ENCODE measurements around the gene BCKDHA.
"Not testable (repeated sequence)": the region's sequence is repeated elsewhere in the genome, so short reads cannot be mapped to it uniquely, and the experiment has no call there.

The BCKDHA gene

DNA sequence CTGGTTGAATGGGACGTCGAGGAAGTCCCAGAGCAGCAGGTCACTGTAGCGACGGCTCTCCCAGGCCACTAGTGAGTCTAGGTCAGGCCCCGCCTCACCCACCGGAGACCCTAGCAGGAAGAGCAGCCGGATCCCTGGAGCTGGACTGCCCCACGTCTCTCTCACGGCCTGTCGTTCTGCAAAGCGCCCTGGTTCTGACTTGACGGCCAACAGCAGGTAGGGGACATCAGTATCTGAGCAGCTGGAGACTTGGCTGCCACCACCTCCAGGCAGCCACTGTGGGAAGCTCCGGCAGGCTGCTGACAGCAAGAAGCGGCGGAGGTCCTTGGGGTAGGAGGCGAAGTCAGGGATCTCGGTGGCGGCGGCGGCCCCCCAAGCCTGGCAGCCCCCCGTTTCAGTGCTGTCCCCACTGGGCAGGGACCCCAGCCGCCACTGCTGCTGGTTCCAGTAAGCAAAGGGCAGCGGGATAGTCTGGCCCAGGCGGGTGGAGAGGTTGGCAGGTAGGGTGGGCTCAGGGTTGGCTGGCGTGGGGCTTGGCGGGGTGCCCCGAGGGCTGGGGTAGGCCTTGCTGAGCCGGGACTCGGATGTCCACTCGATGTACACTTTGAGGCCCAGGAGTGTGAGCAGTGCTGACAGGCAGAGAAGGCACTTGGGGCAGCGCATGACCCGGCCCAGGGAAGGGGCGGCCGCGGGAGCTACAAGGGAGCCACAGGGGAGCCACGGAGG is 28.7 kb downstream of the BCKDHA start:
- no peak for DNase-seq (ENCODE audit: low read depth)

DNA sequence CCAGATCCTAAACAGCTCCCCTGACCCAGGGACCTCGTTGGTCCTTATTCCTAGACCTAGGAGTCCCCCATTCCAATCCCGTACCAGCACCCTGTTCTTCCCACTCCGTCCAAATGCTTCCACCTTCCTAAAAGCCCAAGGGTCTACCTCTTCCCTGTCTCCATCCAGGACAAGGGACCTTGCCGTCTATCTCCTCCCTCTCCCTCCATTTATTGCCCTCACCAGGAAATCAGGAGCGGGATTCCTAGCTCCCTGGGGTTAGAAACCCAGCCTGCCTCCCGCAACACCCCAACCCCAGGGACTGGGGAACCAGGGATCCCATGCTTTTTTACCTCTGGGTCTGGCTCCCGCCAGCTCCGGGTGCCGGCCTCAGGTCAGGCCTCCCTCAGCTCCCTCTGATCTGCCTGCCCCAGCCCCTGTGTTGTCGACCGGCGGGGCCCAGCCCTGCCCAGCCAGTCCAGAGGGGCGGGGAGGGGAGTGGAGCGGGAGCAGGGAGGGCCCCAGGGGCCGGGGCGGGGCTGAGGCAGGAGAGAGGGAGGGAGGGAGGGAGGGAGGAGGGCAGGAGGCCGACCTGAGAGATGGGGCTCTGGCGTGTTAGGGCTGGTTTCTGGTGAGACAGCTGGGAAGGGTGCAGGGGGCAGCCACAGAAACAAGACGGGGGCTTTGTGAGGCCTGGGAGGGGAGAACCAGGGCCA is 29.5 kb downstream of the BCKDHA start, which contains the start of gene B3GNT8:
Gene B3GNT8 (minus strand): TSS at position 423 of the 695 bp plus-strand sequence. CDS start 596 bp downstream, outside the sequence.
- DNase-seq (ENCODE audit: low read depth) = no peak

DNA sequence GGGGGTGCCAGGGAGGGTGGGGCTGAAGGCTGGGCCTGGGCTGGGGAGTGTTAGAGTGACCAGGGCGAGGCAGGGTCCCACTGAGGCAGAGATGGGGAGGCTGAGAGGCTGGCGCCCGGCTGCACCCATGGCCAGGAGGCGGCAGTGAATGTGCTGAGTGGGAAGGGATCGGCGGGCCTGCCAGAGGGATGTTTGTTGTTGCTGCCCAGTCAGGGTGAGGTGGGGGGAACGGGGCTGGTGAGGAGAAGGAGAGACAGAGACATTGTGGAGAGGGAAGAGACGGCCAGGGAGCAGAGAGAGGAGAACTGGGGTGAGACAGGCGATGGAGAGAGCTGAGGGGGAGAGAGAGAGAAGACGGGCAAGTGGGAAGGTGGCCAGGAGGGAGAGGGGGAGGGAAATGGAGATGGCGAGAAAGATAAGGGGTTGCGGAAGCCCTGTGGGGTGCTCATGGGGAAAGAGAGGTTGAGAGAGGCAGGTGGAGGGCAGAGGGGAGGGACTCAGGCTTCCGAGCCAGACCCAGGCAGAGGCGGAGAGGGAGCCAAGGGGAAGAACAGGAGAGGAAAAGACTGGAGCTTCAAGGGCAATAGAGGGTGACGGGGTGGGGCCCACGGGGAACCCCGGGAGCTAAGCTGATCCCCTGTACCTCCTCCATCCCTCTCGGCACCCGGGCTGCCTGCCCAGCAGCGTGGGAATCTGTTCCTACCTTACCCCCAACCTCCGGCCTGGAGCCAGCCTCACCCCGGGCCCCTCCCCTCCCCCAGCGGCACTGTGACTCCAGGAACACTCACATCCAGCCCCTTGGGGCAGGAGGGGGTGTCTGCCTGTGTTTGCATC is 30.2 kb downstream of the BCKDHA start:
- DNase-seq (ENCODE audit: low read depth) = no peak

DNA sequence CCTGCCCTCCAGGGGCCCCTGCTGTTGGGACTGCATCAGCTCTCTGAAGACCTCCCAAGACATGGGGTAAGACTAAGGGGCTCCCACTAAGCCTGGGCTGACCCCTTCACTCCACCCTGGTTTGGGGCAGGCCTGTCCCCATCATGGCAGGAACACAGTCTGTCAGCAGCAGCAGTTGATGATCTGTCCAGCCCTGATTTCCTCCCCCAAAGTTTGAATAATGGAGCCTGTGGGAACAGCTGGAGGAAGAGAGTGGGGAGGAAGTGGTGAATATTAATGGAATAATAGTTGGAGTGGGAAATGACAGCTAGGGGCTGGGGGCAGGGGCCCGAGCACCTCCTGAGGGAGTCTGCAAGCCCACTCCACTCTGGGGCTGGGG is 30.9 kb downstream of the BCKDHA start:
- DNase-seq (ENCODE audit: low read depth) = no peak

DNA sequence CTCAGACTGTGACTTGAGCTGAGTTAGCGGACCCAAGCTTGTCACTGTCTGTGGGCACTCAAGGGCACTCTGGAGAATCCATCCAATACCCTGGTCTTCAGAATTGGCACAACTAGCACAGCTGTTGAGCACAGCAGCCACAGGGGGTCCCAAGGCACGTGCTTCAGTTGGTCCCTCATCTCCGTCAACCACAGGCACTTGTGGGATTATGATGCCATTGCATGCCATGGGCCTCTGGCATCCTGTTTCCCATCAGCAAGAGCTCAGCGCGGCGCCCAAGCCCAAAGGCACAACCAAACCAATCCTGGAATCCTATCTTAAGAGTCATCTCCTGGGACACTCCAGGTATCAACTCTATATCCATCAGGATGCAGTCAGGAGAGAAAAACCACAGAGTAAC is 33.3 kb downstream of the BCKDHA start:
- no peak for DNase-seq (ENCODE audit: low read depth)

DNA sequence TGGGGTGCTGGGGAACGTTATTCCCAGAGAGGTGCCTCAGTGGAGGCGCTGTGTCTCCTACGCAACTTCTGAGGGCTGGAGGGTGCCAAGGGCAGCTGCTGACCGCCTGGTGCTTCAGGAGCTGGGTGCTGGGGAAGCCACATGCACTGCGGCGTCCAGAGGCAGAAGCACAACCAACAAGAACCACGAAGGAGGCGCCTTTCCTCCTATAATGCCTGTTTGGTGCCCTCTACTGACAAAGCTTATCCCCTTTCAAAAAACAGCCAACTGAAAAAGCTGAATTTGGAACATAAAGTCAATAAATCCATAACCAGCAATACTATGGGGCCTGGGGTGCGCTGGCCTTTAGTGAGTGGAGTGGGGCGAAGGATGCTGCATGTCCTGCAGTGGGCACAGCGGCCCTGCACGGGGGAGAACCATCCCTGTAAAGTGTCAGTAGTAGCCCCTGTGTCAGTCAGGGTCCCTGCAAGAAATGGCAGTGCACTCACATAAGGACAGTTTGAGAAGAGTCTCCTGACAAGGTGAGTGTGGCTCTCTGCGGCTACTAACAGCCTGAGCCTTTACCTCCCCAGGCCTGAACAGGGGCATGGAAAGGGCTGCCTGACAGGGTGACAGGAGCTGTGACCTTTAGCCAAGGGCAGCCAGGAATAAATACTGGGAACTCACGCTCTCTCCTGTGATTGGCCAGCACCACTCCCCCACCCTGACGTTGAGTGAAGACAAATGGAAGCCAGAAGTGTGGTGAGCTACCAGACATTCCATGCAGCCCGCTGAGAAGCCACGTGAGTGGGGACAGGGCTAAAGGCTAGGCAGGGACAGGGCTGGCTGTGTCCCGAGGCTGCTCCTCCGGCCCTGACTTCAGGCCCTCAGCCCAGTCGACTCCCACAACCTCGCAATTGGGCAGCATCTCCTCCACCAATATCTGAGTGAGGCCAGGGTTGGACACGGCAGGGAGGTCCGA is 34.1 kb downstream of the BCKDHA start:
- no peak for DNase-seq (ENCODE audit: low read depth)

DNA sequence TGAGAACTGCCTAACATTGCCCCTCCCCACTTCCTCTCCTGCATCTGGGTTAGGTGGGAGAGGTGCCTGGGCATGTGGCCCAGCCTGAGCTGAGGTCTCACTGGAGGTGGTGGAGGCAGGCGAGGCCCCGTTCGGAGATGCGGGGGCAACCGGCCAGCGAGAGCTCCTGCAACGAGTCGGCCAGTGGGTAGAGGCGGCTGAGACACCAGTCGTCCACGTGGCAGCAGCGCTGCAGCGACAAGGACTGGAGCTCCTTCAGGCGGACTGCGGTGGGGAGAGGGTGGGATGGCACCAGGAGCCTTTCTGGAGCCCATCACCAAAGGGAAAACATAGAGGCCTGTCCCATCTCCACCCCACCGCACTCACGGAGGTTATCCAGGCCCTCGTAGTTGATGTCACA is 35.6 kb downstream of the BCKDHA start:
- DNase-seq (ENCODE audit: low read depth) = no peak

DNA sequence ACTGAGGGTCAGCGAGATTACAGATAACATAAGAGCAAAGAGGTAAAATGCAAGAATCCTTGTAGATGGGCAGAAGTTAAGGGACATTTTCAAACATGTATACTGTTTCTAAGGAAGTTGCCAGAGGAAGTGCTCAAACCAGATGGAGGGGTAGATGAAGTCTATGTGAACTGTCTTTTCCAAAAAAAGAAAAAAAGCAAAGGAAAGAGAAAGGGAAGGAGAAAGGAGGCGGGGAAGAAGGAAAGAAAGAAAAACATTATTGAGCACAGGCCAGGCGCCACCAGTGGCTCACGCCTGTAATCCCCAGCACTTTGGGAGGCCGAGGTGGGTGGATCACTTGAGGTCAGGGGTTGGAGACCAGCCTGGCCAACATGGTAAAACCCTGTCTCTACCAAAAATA is 36.8 kb downstream of the BCKDHA start:
- no peak for DNase-seq (ENCODE audit: low read depth)

DNA sequence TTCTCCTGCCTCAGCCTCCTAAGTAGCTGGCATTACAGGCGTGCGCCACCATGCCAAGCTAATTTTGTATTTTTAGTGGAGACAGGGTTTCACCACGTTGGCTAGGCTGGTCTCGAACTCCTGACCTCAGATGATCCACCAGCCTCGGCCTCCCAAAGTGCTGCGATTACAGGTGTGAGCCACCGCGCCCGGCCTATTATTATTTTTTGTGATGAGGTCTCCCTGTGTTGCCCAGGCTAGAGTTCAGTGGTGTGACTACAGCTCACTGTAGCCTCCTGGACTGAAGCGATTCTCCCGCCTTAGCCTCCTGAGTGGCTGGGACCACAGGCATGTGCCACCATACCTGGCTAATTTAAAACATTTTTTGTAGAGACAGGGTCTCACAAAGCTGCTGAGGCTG is 37.8 kb downstream of the BCKDHA start:
- not testable (repeated sequence) for DNase-seq (ENCODE audit: low read depth)

DNA sequence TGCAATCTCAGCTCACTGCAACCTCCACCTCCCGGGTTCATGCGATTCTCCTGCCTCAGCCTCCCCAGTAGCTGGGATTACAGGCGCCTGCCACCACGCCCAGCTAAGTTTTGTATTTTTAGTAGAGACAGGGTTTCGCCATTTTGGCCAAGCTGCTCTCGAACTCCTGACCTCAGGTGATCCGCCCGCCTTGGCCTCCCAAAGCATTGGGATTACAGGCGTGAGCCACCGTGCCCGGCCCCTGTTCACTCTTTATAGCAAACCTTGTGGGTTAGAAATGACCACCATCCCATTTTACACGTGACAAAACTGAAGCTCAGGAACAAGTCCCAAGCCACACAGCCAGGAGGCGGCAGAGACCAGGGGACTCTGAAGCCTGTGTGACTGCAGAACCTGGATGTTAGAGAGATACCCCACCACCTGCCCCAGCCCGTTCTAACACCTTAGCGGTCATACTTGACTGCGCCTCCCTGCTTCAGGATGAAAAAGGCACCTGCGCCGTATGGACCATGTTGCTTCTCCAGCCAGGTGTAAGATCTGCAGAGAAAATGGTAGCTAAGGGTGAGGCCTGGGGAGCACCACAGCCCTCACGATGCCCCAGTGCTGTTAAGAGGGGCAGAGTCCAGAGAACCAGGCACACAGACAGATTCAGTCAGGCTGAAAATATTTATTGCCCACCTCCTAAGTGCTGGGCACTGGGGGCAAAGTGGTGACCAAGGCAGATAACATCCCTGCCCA is 38.5 kb downstream of the BCKDHA start:
- DNase-seq (ENCODE audit: low read depth) = no peak

DNA sequence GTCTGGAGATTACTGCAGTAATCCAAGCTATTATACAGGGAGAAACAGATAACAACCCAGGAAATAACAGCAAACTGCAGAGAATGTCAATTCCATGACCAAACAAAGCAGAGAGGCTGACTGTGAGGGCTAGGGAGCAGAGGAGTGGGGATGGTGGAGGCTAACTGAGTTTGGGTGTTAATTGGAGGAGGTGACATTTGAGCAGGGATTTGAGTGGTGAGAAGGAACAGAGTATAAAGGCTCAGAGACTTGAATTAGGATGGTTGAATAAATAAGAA is 39.0 kb downstream of the BCKDHA start:
- DNase-seq (ENCODE audit: low read depth) = no peak

DNA sequence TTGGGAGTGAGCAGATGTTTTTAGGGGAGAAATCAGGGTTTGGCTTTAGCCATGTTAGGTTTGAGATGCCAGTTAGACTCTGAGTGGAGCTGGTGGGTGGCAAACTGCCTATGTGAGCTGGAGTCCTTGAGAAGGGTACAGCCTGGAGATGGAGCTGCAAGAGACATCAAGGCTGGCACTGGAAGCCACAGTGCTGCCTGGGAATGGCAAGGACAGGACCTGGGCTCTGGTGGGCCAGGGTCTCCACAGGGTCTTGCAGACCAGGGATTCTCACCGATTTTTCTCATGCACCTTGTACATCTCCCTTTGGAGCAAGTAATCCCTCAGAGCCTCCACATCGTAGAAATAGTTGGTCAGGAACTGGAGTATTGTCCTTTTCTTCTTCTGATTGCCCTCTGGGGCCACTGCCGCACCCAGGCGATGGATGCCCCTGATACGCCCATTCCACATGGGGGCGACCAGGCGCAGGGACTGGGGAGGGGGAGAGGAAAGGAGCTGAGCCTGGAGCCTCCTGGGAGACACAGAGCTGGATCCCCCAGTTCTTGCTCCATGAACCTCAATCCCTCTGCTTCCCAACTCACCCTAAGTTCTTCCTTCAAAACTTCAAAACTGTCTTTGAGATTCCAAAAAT is 40.4 kb downstream of the BCKDHA start:
- no peak for DNase-seq (ENCODE audit: low read depth)

DNA sequence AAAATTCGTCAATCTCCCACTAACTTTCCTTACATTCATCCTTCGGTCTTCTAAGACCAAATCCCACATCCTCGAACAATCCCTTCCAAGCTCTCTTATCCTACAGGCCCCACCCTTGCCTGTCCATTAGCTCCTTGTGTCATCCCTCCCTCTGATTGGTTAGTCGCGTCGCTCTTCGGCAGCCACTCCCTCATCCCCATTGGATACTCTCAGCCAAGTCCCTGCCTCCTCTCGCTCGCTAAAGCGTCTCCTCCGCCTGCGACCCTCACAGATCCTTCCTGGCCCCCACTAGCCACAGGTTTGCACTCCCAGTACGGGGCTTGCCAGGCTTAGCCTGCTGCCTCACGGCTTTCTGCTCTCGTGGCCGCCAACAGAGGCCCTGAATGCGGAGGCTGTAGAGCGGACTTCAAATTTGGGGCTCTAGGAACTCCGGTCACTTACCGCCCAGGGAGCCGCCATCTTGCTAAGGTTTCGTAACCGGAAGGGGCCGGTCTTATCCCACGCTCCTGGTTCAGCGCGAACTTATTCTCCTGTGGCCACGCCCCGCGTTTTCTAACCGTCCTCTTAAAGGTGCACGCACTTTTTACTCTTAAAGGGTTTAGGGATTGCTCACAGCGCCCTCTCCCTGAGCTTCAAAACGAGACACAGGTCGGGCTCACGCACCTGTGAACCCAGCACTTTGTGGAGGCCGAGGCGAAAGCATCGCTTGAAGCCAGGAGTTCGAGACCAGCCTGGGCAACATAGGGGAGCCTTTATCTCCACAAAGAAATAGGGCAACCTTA is 42.0 kb downstream of the BCKDHA start, which contains the start of gene DMAC2:
Gene DMAC2 (minus strand): TSS at position 472 of the 782 bp plus-strand sequence. CDS start 13 bp downstream, at position 459.
- DNase-seq (ENCODE audit: low read depth) = peak; percentile 92

DNA sequence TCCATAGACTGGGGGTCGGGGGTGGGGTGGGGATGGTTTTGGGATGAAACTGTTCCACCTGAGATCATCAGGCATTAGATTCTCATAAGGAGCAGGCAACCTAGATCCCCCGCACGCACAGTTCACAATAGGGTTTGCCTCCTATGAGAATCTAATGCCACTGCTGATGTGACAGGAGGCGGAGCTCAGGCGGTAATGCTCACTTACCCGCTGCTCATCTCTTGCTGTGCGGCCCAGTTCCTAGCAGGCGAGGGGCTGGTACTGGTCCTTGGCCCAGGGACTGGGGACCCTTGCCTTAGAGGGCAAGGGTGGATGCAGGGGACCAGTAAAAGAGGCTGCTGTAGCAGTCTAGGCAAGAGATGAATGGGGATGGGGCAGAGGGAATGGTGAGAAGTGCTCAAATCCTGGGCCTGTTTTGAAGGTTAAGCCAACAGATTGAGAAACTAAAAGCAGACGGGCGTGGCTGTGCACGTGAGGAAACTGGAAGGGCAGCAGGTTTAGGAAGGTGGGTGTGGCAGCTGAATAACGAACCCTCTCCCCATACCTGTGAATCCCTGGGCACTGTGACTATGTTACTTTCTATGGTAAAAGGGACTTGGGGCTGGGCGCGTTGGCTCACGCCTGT is 43.8 kb downstream of the BCKDHA start:
- DNase-seq (ENCODE audit: low read depth) = no peak

DNA sequence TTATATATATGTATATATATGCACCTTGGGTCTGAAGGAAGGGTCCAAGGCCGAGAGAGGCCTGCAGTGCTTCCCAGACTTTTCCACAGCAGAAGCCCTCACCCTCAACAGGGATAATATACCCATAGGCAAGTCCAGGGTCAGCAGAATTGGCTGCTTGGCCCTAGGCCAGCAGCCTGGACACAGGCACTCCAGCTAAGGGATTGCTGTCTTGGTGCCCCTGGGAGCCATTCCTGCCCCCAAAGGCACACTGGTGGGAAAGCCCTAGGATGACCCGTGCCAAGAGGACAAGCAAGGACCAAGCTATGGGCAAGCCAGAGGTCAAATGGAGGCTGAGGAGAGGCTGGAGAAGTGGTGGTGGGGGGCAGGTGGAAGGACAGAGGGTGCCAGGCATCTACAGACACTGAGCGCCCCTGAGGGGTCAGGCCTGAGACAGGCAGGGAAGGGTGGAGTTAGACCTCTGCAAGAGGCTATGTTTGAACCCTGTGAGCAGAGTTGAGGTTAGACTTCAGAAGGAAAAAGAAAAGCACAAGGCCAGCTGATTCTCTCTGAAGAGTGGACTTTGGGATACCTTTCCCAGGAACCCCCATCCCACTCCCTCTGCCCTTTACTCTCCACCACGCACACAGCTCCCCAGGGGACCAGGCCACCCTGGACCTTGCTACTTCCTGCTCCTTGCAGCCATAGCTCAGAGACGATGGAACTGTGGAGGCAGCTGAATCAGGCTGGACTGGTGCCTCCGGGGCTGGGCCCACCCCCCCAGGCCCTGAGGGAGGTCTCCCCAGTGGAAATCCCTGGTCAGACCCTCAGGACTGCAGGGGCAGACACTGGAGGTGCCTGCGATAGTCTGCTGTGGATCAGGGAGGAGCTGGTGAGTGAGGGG is 45.1 kb downstream of the BCKDHA start, which contains the start of gene ERICH4:
Gene ERICH4 (plus strand): TSS at position 684 of the 883 bp plus-strand sequence. CDS start 14 bp downstream, at position 698.
- no peak for DNase-seq (ENCODE audit: low read depth)

DNA sequence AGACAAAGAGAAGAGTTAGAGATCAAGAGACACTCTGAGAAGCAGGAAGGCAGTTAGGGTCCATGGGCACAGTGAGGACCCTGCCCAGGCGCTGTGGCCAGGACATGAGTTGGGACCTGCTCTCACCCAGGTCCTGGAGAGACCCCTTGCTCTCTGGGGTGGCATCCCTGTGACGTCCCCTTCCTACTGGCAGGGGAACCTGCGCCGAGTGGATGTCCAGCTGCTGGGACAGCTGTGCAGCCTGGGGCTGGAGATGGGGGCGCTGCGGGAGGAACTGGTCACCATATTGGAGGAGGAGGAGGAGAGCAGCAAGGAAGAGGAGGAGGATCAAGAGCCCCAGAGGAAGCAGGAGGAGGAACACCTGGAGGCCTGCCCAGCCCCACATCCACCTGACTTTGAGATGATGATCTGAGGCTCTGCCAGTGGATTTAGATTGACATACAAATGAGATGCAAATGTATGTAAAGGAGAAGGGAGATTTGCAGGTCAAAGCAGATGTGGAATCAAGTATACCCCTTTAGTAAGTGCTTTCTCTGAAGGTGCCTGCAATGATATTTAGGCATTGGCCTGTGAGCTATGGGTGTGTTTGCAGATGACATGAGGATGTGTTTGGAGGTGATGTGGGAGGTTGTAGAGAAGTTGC is 46.3 kb downstream of the BCKDHA start:
- no peak for DNase-seq (ENCODE audit: low read depth)

DNA sequence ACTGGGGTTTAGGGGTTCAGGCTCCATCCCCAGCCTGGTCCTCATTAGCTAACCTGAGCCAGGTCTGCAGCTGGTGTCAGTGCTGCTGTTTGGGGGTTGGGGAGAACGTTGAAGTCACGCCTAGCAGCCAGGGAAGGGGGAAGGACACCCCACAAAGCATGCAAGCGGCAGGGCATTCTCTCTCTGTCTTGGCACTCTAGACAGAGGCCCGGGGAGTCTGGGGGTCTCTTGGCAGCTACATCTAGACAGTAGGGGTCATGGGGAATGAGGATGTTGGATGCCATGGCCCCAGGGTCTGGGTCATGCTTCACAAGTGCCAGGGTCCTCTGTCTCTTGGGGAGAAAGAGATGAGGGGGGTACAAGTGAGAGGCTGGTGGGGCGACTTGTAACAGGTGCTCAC is 48.0 kb downstream of the BCKDHA start:
- DNase-seq (ENCODE audit: low read depth) = no peak

All from stimulated activated CD8-positive, alpha-beta memory T cell treated with anti-CD3 and anti-CD28 coated beads, Interleukin-15, amount 100 ng/mL, for 1 hour (primary cell).